ENCODE data around the gene KLF3.

Gene KLF3

DNA sequence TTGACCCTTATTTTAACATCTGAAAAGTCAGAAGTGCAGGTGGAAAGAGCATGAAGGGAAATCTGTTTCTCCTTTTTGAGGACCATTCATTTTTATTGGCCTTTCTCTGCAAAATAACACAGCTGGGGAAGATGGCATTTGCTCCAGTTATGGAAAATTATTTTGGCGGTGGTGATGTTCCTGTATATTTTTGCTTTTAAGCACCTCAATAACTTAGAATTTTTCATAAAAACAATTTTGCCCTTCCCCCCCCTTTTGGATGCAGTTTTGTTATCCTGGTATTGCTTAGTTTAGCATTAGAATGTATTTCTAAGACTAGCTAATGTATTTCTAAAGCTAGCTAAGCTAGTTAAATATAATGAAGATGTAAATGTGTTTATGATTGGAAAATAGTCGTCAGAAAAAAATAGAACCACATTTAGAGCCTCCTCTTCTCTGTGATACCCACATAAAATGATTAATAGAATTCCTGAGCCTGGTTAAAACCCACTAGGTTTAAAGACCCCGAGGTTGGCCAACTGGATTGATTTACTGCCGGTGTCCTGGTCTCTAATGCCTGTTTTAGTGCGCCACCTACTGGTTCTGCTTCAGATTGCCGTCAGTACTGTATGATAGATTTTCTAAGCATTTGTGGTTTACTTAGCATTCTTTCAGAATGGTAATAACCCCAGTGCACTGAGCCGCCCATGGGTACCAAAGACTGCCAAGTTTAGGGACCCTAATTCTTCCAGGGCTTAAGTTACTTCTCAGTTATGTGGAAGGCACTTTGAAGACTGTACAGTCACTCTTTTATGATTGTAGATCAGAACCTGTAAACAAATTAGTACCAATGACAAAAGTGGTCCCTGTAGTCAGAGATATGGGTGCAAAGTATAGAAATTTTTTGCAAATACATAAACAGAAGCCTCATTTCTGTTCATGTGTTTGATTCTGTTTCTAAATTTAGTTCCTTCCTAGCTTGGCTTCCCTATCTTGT is 11.4 kb downstream of the KLF3 start:
- peak; percentile 47 for DNase-seq

DNA sequence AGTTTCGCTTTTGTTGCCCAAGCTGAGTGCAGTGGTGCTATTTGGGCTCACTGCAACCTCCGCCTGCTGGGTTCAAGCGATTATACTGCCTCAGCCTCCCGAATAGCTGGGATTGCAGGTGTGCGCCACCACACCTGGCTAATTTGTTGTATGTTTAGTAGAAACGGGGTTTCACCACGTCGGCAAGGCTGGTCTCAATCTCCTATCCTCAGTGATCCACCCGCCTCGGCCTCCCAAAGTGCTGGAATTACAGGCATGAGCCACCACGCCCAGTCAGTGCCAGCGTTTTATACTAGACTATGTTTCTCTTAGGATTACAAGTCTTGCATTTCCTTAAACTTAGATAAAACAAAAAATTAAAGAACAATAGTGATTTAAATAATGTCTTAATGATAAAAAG is 13.0 kb downstream of the KLF3 start:
- no peak for DNase-seq

DNA sequence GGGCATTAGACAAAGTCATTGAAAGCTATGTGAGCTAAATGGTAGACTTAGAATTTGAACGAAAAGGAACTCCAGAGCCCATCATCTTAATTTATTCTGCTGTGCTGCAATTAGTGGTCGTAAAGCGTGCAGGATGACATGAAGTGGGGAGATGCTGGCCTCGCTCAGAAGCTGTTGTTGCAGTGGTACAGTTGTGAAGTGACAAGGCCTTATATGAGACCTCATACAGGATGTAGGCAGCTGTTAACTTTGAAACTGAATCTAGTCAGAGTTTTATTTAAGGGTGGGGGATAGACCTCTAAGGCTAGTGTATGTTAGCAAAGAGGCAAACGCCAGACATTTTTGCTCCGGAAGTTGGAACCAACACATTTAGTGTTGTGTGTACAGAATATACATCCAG is 13.4 kb downstream of the KLF3 start:
- DNase-seq = no peak

DNA sequence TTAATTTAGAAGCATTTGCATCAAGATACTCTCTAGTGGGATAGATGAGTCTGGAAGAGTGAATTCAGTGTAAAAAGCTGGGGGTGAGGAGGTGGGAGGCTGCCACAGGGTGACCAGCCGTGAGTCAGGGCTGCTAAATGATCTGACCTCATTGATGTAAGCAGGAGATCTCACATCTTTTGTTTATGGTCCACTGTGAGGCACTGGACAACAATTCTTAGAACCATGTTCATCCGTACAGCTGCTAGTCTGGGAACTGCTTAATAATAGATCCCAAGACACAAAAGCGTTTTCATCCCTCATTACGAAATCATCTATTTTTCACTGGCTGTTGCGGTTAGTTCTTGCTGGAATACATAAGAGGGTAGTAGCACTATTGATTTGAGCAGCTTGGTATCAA is 14.1 kb downstream of the KLF3 start:
- no peak for DNase-seq

DNA sequence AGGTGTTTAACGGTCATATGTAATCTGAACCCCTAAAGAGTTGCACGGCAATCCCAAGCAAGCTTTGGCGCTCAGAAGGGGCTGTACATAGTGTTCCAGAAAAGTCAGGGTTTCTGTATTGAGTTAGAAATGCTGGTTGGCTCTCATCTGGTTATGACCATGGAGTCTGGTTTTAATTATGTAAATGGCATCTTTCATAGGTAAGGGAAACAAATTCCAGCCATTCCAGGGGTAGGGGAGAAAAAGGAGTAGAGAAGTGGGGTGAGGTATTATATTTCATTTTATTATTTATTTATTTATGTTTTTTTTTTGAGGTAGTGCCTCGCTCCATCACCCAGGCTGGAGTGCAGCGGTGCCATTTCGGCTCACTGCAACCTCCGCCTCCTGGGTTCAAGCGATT is 15.9 kb downstream of the KLF3 start:
- DNase-seq = no peak

DNA sequence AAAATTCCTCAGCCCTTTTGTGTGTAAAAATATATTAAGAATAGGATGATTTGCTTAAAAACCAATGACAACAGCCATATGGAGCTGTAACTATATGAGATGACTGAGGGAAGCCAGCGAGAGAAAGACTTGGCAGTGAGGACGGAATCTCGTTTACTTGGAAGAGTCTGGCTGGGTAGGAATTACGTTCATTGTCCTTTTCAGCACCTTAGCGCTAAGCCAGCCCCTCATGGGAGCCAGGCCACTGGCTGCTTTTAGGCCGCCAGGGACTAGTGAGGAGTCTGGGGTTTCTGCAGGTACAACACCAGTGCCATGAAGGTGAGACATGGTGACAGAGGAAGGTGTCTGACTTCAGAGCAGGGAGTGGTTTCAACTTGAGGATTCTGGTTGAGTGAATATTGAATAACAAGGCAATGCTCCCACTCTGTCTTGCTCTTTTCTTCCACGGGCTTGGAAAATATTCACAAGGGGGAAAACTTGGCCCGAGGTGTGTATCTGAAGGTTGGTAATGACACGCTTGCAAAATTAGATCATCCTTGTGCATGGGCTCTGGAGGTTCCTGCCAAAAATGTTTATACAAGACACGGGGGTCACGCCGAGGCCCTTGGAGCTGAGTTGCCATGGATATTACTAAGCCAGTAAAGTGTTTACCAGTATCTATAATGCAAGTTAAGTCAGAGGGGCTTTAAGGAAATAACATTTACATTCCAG is 17.4 kb downstream of the KLF3 start:
- DNase-seq = no peak

DNA sequence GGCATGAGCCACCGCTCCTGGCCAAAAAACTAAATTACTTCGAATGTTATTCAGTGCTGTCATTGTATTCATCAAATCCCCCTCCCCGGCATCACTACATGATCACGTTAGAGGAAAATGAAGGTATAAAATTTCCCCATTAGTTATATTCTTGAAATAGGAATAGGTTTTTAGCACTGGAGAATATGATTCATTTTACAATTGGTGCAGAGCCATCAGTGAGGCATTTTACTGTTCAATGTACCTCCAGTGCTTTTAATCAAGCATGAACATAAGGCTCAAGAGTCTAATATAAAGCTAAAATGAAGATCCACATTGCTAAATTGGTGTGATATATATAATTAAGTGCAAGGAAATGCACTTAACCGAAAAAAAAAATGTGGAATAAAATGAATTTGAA is 18.3 kb downstream of the KLF3 start:
- DNase-seq = no peak

DNA sequence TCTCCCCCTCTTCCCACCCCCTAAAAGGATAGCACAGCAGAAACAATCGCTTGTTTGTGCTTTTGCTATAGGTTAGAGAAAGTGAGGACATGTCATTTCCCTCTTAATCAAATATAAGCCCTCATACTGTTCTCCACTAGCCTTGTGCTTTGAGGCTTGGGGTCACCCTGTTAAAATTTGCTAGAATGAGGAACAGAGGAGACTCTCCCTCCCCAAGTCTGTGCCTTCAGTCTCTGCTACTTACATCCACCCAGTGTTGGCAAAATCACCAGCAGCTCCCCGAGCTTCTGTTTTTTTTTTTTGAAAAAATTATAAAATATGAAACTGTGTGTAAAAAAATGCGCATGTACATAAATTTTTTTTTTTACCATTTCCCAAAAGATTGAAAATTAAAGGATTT is 19.3 kb downstream of the KLF3 start:
- no peak for DNase-seq

DNA sequence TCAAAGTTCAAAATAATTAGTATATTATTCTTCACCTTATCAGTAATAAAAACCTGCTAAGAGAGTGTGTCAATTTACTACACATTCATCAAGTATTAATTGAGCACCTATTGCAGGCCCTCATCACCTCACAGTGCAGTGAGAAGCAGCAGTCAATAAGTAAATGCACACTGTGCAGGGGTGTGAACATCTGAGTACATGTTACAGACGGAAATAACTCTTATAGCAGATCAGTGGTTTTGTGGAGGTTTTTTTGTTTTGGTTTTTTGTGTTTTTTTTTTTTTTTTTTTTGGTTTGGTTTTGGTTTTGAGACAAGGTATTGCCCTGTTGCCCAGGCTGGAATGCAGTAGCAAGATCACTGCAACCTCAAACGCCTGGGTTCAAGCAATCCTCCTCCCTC is 20.3 kb downstream of the KLF3 start:
- DNase-seq = no peak

DNA sequence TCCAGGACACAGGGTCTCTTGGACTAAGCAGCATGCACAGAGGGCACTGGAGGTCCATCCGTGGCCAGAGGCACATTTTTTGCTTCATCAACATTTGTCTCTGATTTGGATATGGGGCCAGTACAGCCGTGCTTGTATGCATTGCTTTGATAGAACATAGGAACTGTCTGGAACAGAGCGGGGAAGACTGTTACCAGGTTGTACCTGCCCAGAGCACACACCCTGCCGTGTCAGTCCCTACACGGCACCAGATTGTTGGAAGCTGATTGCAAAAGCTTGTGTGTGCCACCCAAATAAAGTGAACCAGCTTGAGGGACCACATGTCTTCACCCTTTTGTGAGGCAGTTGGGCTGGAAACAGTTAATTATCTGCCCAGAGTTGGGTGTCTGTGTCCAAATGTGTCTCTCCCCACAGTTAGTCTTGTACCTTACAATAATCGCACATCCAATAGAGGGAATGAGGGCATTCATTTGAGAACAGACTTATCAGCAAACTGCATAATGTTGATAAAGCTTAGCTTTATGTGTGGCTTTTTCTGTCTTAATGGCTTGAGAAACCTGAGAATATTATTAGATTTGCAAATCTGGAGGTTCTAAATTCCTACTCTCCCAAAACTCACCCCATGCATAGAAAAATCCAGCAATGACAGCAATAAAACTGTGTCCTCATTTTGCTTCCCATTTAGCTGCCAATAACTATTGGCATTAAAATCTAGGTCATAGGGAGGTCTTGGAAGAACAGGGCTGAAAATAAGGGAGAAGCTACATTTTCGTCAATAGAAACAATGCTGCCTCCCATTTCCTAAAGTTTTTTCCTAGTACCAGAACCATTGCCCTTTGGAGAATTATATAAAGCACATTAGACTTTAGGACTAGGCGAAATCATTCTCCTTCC is 21.2 kb downstream of the KLF3 start:
- no peak for DNase-seq

DNA sequence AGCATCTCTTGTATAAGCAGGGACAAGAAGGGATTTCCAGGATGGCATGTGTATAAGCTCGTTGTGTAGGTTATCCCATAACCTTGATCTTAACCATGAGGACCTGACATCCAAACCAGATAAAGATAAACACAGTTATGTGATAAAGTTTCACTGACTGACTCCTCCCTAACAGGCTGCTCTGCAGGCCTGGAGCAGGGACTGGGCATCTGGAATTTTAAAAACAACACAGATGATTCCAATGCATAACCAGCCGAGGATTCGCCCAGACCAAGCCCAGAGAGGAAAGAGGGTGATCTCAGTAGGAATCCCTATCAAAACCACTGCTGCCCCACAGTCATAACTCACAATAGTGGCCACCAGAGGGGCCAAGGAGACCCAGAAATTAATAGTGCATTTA is 22.7 kb downstream of the KLF3 start:
- DNase-seq = no peak

DNA sequence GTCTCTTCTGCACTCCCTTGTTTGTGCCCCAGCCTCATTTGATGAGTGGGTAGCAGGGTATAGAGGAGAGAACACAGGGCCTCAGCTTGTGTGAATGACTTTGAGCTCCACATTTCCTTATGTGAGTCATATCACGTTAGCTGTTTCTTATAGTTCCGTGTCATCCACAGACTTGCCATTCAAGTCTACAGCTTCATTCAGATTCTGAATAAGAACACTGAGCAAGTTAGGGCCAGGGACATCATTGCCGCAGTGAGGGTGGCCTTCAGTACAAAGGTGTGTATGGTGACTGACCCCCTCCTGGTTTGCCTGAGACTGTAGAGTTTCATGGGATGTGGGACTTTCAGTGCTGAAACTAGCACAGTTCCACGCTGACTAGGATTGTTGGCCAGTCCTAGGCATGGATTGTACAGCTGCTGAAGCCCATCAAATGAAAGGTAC is 23.6 kb downstream of the KLF3 start:
- no peak for DNase-seq

DNA sequence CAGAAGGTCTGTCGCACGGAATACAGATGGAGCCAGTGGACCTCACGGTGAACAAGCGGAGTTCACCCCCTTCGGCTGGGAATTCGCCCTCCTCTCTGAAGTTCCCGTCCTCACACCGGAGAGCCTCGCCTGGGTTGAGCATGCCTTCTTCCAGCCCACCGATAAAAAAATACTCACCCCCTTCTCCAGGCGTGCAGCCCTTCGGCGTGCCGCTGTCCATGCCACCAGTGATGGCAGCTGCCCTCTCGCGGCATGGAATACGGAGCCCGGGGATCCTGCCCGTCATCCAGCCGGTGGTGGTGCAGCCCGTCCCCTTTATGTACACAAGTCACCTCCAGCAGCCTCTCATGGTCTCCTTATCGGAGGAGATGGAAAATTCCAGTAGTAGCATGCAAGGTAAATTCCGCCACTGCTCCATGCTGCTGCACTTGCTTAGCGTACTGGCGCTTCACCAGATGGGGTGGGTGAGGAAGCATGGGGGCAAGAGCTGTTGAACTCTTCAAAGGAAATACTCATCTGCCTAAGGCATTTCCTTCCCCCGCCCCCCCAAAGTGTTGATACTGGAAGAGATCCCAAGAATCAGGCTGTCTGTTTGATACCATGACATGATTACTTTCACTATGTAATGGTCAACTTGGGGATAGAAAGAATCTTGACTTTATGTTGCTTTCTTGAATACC is 24.8 kb downstream of the KLF3 start:
- DNase-seq = no peak

DNA sequence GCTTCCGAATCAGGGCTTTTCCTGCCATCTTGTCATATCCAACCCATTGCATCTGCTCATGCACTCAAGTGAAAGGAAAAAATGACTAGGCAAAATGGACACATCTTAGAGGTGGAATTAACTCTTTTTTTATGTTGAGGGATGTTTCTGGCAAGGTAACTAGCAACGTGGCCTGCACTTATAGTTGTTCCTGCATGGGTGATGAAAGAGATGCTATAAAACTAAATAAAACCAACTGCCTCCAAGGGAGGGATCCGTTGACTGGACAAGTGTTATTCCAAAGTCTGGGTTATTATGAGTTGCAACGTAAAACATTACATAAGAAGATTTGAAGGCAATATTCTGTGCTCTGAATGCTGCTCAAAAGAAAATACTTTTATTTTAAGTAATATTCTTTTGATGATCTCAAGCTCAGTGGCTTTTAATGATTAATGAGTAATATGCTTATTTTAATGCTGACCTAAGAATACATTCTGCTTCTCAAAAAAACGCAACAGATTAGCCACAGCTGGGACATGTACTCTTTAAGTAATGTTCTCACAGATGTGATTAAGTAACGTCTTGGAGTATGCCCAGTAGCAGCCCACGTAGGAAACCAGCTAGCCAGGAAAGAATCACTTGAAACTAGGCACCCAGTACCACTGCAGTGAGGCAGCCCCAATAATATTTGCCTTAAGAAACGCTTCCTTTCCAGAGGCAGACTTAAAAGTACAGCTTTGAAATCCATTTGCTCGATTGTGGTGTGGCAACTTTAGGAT is 27.4 kb downstream of the KLF3 start:
- no peak for DNase-seq

DNA sequence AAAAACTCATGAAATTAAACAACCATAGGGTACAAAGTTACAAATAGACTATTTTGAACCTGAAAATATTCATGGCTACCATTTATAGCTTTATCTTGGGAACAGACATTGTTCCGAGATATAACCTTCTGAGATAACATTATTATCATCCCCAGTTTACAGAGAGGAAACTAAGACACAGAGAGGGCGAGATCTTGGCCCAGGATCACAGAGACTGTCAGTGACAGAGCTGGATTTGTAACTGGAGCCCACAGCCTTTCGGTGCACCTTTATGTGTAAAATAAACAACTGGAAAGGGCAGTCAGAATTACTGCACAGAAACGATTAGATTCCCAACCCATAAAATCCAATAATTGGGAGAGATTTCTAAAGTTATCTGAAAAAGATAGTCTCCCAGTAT is 28.4 kb downstream of the KLF3 start:
- DNase-seq = no peak

DNA sequence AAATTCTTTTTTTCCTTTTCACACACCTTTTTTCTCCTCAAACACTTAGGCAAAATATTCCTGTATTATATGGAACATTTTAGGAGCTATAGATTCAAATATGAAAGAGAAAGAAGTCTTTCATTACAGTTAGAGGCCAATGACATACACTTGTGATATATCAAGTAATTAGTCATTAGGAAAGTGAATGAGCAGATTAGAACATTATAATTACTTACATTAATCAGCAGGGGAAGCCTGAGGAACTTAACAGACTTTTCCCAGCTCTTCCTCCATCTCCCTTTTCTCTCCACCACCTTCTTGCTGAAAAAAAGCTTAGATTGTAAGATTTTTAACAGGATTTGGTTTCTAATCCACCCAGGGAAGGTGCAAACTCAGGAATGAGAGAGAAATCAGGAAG is 29.6 kb downstream of the KLF3 start:
- no peak for DNase-seq

DNA sequence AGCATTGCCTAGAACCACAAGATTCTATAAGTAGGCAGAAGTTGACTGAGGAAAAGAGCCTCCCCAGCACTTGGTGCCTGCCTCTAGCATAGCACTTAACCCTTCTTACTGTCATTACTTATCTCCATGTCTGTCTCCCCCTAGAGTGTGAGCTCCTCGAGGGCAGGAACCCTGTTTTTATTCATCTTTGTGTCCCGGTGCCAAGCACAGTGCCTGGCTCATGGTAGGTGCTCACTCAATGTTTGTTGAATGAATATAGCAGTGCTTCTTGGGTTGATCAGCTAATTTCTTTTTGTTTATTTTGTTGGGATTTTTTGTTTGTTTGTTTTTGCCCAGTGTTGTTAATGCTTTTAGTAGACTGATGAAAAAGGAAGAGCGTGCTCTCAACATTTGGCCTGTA is 30.3 kb downstream of the KLF3 start:
- DNase-seq = no peak

DNA sequence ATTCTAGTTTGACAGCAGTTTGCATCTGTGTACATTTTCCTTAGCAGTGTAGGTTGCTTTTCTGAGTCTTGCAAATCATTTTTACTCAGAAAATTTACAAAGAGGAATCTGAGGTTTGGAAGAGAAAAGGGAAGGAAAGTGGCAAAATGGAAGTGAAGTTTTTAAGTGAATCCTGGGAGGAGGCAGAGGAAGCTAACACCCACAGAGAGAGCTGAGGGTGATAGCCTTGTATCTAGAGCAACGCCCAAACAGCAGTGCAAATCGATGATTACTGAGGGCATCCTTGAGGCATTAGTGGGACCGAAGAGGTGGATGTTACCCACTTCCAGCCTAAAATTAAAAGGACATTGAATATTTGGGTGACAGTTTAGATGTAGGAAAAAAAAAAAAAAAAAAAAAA is 31.8 kb downstream of the KLF3 start:
- DNase-seq = no peak

DNA sequence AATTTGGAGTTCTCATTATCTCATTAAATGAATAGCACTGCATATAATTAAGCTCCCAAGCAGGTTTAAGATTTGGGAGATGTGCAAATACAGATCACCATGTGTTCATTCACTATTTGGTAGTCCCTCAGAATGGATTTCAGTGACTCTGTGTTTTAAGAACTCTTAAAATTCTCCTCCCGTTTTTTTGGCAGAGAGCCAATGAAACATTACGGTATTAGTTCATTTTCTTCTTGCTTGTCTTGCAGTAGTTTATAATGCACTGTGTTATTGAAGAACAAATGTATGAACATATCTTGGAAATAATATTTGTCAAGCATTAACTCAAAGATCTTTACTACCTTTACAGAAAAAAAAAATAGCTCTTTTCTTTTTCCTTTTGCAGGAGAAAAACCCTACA is 32.7 kb downstream of the KLF3 start:
- DNase-seq = no peak

DNA sequence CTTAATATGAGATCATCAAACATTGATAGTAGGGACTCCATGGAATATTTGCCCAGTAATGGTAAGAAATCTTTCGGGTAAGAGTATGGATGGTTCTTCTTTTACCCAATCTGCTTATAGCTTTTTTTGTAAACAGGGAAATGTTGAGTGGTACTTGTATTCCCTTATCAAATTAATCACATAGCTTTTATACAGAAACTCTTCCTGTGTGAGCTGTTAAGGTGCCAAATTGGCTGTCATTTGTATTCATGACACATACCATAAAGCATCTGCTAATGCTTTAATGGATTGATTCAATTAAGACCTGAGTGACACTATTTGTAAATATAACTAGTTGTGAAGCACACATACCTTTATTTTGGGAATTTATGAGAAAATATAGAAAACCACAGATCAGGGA is 34.2 kb downstream of the KLF3 start:
- no peak for DNase-seq

DNA sequence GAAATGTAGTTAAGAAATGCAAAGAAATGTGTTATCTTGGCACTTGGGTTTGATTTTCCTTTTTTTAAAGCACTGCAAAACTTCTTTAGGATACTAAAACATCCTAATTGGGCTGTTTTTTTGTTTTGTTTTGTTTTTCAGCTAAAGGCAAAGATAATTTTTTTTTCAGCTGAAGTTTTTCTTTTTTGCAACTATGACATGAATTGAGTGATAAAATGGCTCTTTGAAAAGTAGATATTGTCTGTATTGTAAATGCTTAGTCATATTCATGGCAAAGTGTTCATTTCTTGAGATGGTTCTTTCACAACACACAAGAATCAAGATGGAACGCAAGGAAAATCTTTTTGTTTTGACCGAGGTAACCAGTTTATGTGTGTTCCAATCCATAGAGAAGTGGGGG is 35.1 kb downstream of the KLF3 start:
- DNase-seq = no peak

DNA sequence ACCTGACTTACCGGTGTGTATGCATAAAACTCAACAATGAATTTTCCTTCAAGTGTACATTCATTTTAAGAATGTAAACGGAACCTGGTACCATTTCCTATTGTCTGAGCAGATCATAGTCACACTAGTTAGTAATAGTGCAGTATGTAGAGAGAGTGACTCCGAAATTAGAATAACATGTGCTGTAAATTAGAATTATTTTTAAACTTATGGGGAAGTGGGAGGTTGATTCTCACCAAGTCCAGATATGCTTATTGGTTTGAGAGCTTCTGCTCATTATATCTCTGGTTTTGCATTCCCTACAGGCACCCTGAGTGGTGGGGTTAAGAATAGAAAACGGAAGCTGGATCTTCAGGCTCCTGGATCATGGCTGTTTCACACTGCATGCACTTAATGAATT is 39.6 kb downstream of the KLF3 start:
- DNase-seq = no peak

Data from NCI-H748 treated with DMSO at 0.1 percent for 48 hours (cell line).